Activated B cell treated with CpG ODN at 0.5 μM for 24 hours (primary cell): ENCODE results near the gene SRSF1. TPM values are rescaled to one million over a fixed set of nuclear protein-coding genes. Genes with fewer than 3 reads are reported as not detected.
"Not testable (repeated sequence)": the region's sequence is repeated elsewhere in the genome, so short reads cannot be mapped to it uniquely, and the experiment has no call there.

Experiments used
- ATAC-seq: fragments of 200-7000 bp; cut with Tn5 transposase; one replicate; pipeline ENCODE4 v1.10.0; 2021; ENCODE audit warnings: low read depth, mild to moderate bottlenecking, moderate library complexity
- CTCF ChIA-PET: fragments of 350-600 bp; sonication (Branson Sonifier 250); formaldehyde crosslinking; loops from one replicate; lab custom pipeline; 2021; ENCODE audit warnings: antibody characterized with exemption; lab: Charles Lee
- POLR2A ChIA-PET: fragments of 350-600 bp; sonication (Branson Sonifier 250); formaldehyde crosslinking; loops from one replicate; lab custom pipeline; 2021; ENCODE audit warnings: antibody characterized with exemption; lab: Charles Lee
- DNase-seq: peaks from one replicate; pipeline ENCODE4 v3.0.0; 2022
- H3K27ac Mint-ChIP-seq: one replicate; pipeline ENCODE4 v1.8.0; 2020; ENCODE audit warnings: mixed read lengths
- H3K27me3 Mint-ChIP-seq: one replicate; pipeline ENCODE4 v1.8.0; 2021; ENCODE audit warnings: mixed read lengths
- H3K36me3 Mint-ChIP-seq: one replicate; pipeline ENCODE4 v1.8.0; 2021; ENCODE audit warnings: low read depth, mixed read lengths
- H3K4me1 Mint-ChIP-seq: one replicate; pipeline ENCODE4 v1.8.0; 2021; ENCODE audit warnings: mixed read lengths
- H3K4me3 Mint-ChIP-seq: one replicate; pipeline ENCODE4 v1.8.0; 2020; ENCODE audit warnings: mild to moderate bottlenecking, mixed read lengths
- H3K9me3 Mint-ChIP-seq: one replicate; pipeline ENCODE4 v1.8.0; 2020; ENCODE audit warnings: mixed read lengths
- intact Hi-C: fragments of 100-400 bp; cut with micrococcal nuclease; formaldehyde crosslinking; loops from one replicate; pipeline ENCODE4 v1.15.1; 2024
- total RNA-seq: library from RNA; stranded (reverse); gene quantifications from 2 replicates; pipeline ENCODE4 v1.2.3, GENCODE V29; 2022
- TF ChIP-seq, protein P1 (sequence below): fragments of 200-600 bp; IDR thresholded peaks from one replicate; pipeline ENCODE4 v1.8.0; 2022; ENCODE audit warnings: antibody characterized with exemption, mild to moderate bottlenecking

Gene SRSF1
- total RNA-seq, 1 donor from 2014 or later = 289 TPM

DNA sequence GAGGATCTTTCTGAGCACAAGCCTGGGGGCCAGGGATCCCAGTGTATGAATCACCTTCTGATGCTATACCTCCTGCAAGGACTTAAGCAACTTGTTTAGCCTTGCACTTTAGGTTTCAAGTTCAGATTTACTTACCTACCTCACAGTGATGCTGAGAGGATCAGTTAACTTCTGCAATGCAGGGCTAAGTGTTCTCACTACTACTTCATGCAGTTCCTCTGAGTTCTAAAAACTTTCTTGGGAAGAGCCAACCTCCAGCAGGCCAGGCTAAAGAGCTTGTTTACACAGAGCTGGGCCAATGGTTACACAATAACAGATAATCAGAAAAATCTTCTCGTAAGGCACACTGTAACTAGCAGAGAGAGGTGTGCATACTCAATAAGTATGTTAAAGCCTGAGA lies 32.0 kb downstream of the SRSF1 start:
- no peak for DNase-seq
- ChIA-PET CTCF (interaction anchor here (0.6 kb wide), 1 partner anchor 151 kb away, joined by 3 read pairs; no protein-coding TSS in a partner anchor), POLR2A (interaction anchor here (0.6 to 1.0 kb wide), 3 partner anchors 22 to 125 kb away, joined by 3 to 4 read pairs (median 4); partner anchors contain the start of gene MRPS23)
- no peak for ATAC-seq
- no peaks in the 10 kb centered on the region for H3K9me3 Mint-ChIP-seq
- H3K36me3 Mint-ChIP-seq = peaks cover 75% of the 10 kb centered on the region
- intact Hi-C loops = no loop called here
- no peak overlapping the region for H3K4me3 Mint-ChIP-seq
- no peaks in the 10 kb centered on the region for H3K27me3 Mint-ChIP-seq
- TF ChIP-seq, protein P1, sequence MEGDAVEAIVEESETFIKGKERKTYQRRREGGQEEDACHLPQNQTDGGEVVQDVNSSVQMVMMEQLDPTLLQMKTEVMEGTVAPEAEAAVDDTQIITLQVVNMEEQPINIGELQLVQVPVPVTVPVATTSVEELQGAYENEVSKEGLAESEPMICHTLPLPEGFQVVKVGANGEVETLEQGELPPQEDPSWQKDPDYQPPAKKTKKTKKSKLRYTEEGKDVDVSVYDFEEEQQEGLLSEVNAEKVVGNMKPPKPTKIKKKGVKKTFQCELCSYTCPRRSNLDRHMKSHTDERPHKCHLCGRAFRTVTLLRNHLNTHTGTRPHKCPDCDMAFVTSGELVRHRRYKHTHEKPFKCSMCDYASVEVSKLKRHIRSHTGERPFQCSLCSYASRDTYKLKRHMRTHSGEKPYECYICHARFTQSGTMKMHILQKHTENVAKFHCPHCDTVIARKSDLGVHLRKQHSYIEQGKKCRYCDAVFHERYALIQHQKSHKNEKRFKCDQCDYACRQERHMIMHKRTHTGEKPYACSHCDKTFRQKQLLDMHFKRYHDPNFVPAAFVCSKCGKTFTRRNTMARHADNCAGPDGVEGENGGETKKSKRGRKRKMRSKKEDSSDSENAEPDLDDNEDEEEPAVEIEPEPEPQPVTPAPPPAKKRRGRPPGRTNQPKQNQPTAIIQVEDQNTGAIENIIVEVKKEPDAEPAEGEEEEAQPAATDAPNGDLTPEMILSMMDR = no peak
- no peak overlapping the region for H3K27ac Mint-ChIP-seq
- H3K4me1 Mint-ChIP-seq = no peaks in the 10 kb centered on the region

GRCh38 chr17:57974053-57974824 lies 32.8 kb downstream of the SRSF1 start:
- H3K27me3 Mint-ChIP-seq, H3K4me3 Mint-ChIP-seq, DNase-seq, ATAC-seq, H3K27ac Mint-ChIP-seq, H3K9me3 Mint-ChIP-seq, H3K4me1 Mint-ChIP-seq, intact Hi-C loops, POLR2A ChIA-PET: not testable (repeated sequence)
- CTCF ChIA-PET = interaction anchor here (1.1 kb wide), 1 partner anchor 82 kb away, joined by 3 read pairs; no protein-coding TSS in a partner anchor
- peaks cover 69% of the 10 kb centered on the region for H3K36me3 Mint-ChIP-seq

DNA sequence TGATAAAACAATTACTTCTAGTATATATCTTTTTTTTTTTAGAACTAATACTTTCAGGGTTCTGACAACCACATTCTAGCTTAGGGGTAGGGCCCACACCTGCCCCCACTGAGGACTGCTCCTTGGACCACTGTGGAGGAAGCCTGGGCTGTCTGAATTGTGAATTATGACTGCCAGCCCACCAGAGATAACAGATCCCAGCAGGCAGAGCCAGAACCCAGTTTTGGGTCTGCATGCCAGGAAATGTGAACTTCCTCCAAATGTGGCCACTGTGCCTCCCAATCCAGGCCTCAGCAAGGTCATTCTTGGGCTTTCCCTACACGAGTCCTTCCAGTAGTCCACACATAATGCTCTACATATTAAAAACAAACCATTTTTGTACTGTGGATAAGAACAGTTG lies 34.9 kb downstream of the SRSF1 start:
- DNase-seq = no peak
- Mint-ChIP-seq H3K9me3 (no peaks in the 10 kb centered on the region), H3K27ac (no peak overlapping the region), H3K36me3 (peaks cover 51% of the 10 kb centered on the region), H3K27me3 (peaks cover 10% of the 10 kb centered on the region), H3K4me3 (no peak overlapping the region), H3K4me1 (no peaks in the 10 kb centered on the region)
- TF ChIP-seq, protein P1 = no peak
- intact Hi-C loops = no loop called here
- POLR2A ChIA-PET = interaction anchor here (0.6 to 0.7 kb wide), 2 partner anchors 44 to 131 kb away, joined by 3 to 6 read pairs; no protein-coding TSS in a partner anchor
- no peak for ATAC-seq
- CTCF ChIA-PET = no interaction called here

GRCh38 chr17:57971572-57971971 lies 35.5 kb downstream of the SRSF1 start:
- peaks cover 45% of the 10 kb centered on the region for H3K36me3 Mint-ChIP-seq
- DNase-seq (no peak), ATAC-seq (no peak)
- no peak overlapping the region for H3K4me3 Mint-ChIP-seq
- no peaks in the 10 kb centered on the region for H3K9me3 Mint-ChIP-seq
- H3K27me3 Mint-ChIP-seq = peaks cover 10% of the 10 kb centered on the region
- TF ChIP-seq, protein P1 = no peak
- intact Hi-C loops = no loop called here
- POLR2A ChIA-PET = no interaction called here
- CTCF ChIA-PET = no interaction called here
- H3K27ac Mint-ChIP-seq = no peak overlapping the region
- H3K4me1 Mint-ChIP-seq = no peaks in the 10 kb centered on the region

DNA sequence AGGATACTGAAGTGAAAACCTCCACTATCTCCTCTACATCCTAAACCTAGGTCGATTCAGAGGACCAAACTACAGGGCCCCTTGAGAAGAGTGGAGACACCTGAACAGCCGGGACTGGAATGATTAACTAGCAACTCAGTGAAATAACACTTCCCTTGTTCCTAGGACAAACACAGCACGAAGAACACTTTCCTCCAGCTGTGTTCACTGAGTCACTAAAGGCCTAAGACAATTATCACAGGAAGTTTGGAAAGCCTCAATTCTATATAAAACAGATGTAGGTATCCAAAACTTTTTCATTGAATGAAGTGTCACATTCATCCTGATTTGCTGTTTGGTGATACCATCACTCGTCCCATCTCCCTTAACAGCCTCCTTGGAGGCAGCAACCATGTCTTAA lies 36.3 kb downstream of the SRSF1 start:
- no peak for DNase-seq
- Mint-ChIP-seq H3K36me3 (peaks cover 36% of the 10 kb centered on the region), H3K9me3 (no peaks in the 10 kb centered on the region), H3K4me1 (no peaks in the 10 kb centered on the region), H3K27ac (no peak overlapping the region), H3K27me3 (peaks cover 10% of the 10 kb centered on the region), H3K4me3 (no peak overlapping the region)
- intact Hi-C loops = no loop called here
- CTCF ChIA-PET = no interaction called here
- ATAC-seq = no peak
- TF ChIP-seq, protein P1 = no peak
- POLR2A ChIA-PET = no interaction called here
